Measurements from ENCODE around the gene OBSCN. TPM values are rescaled to one million over a fixed set of nuclear protein-coding genes. Genes with fewer than 3 reads are reported as not detected.

The OBSCN gene
- total RNA-seq, 1 experiment from 2014 or later: 33.3 TPM

DNA sequence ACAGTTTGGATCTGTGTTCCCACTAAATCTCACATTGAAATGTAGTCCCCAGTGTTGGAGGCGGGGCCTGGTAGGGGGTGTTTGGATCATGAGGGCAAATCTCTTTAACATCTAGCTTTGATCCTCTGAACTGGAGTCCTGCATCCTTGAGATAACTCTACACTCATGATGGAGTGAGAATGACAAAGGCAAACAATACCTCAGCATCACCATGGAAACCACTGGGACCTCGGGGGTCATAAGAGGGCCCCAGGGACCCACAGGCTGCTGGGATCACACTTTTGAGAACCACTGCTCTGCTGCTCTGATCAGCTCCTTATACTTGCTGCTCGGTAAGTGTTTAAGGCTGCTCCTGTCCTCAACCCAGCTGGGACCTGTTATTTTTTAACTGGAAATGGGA lies 13.4 kb upstream of the OBSCN start:
- Histone ChIP-seq H3K4ac (ENCODE audit: low read depth, low read length) (no peak overlapping the region), H2BK12ac (ENCODE audit: insufficient read length, low read depth, low read length) (no peak overlapping the region), H3K79me1 (ENCODE audit: insufficient read depth, low read depth, low read length, poor library complexity, severe bottlenecking) (no peaks in the 10 kb centered on the region), H3K9me3 (ENCODE audit: control insufficient read depth, low read depth, low read length) (peaks cover 7% of the 10 kb centered on the region), H3K79me2 (ENCODE audit: insufficient read depth, low read length) (no peaks in the 10 kb centered on the region), H3T11ph (ENCODE audit: low read length) (no peak overlapping the region), H3K27ac (ENCODE audit: insufficient read length, low read depth, low read length) (no peak overlapping the region), H2BK5ac (ENCODE audit: insufficient read length, low read length) (no peak overlapping the region), H2AFZ (ENCODE audit: low read length) (no peak overlapping the region), H2BK15ac (ENCODE audit: low read depth, low read length) (no peak overlapping the region), H3K4me1 (ENCODE audit: insufficient read depth, low read length) (no peaks in the 10 kb centered on the region), H3K18ac (ENCODE audit: insufficient read length, low read depth, low read length) (no peak overlapping the region), H4K5ac (ENCODE audit: insufficient read length, low read depth, low read length) (no peak overlapping the region), H2AK5ac (ENCODE audit: insufficient read length, low read length) (no peak overlapping the region), H4K91ac (ENCODE audit: insufficient read length, low read depth, low read length) (no peak overlapping the region), H3K23me2 (ENCODE audit: insufficient read length, low read depth, low read length, poor library complexity, severe bottlenecking) (no peaks in the 10 kb centered on the region), H2BK120ac (ENCODE audit: low read depth, low read length, poor library complexity, severe bottlenecking) (no peak overlapping the region), H3K27me3 (ENCODE audit: insufficient read depth, low read length) (no peaks in the 10 kb centered on the region), H4K8ac (replicated peaks; ENCODE audit: insufficient read length, low read depth, low read length) (no peak overlapping the region), H3K9ac (ENCODE audit: extremely low read depth, insufficient read length, low read length) (no peak overlapping the region), H4K20me1 (ENCODE audit: control insufficient read depth, insufficient read depth, insufficient read length) (no peaks in the 10 kb centered on the region), H3K56ac (ENCODE audit: insufficient read length, low read depth, low read length) (no peak overlapping the region), H3K14ac (ENCODE audit: insufficient read depth, low read length) (no peak overlapping the region), H3K23ac (ENCODE audit: insufficient read length, low read depth, low read length) (no peak overlapping the region), H3K4me2 (ENCODE audit: insufficient read depth, insufficient read length, low read length) (no peak overlapping the region), H2BK20ac (ENCODE audit: low read depth, low read length, poor library complexity, severe bottlenecking) (no peak overlapping the region)
- no peak for DNase-seq
- no peak overlapping the region for H3K27ac Mint-ChIP-seq
- H3K4me3 Mint-ChIP-seq: no peak overlapping the region
- peaks cover 17% of the 10 kb centered on the region for H3K27me3 Mint-ChIP-seq (ENCODE audit: low read depth)
- WGBS (ENCODE audit: extremely low coverage, insufficient read length, low lambda C conversion rate): no CpG with 5 or more reads among the region's 3 CpGs
- peaks cover 18 to 20% of the 10 kb centered on the region in 2 experiments for H3K9me3 Mint-ChIP-seq
- TF ChIP-seq, protein P1, sequence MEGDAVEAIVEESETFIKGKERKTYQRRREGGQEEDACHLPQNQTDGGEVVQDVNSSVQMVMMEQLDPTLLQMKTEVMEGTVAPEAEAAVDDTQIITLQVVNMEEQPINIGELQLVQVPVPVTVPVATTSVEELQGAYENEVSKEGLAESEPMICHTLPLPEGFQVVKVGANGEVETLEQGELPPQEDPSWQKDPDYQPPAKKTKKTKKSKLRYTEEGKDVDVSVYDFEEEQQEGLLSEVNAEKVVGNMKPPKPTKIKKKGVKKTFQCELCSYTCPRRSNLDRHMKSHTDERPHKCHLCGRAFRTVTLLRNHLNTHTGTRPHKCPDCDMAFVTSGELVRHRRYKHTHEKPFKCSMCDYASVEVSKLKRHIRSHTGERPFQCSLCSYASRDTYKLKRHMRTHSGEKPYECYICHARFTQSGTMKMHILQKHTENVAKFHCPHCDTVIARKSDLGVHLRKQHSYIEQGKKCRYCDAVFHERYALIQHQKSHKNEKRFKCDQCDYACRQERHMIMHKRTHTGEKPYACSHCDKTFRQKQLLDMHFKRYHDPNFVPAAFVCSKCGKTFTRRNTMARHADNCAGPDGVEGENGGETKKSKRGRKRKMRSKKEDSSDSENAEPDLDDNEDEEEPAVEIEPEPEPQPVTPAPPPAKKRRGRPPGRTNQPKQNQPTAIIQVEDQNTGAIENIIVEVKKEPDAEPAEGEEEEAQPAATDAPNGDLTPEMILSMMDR (conservative IDR thresholded peaks at IDR 0.05): no peak
- H3K4me1 Mint-ChIP-seq: no peaks in the 10 kb centered on the region
- peaks cover 14 to 16% (median 15%) of the 10 kb centered on the region in 3 experiments for H3K36me3 Mint-ChIP-seq (ENCODE audit: insufficient read depth in 1 of 3, low read depth in 3 of 3)

Measured in H9 (cell line).